Measurements from ENCODE around the gene HOXA3. TPM values are rescaled to one million over a fixed set of nuclear protein-coding genes. Genes with fewer than 3 reads are reported as not detected.

Gene HOXA3
- total RNA-seq, 1 donor from 2014 or later, result not detected

DNA sequence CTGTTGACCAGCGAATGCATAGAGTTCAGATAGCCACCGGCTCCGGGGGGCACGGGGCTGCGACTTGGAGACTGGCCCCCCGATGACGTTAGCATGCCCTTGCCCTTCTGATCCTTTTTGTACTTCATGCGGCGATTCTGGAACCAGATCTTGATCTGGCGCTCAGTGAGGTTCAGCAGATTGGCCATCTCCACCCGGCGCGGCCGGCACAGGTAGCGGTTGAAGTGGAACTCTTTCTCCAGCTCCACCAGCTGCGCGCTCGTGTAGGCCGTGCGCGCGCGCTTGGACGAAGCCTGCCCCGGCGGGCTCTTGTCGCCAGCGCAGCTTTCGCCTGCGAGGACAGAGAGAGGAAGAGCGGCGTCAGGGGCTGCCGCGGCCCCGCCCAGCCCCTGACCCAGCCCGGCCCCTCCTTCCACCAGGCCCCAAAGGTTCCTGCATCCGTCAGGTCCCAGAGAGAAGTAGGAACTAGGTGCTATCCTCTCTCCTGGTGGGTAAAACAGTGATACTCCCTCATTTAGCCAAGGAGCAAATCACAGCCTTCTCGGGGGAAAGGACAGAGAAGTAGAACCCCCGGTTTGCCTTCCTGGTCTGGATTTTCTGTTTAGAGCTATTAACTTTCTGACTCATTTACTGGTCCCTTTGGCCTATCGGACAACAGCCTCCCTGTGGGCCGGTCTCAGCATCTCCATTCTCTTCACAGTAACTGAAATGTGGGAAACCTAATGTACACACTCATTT lies 43.8 kb downstream of the HOXA3 start:
- Mint-ChIP-seq H3K9me3 (no peaks in the 10 kb centered on the region), H3K27me3 (peaks cover 18% of the 10 kb centered on the region), H3K4me1 (no peaks in the 10 kb centered on the region), H3K36me3 (ENCODE audit: low read depth) (no peaks in the 10 kb centered on the region), H3K27ac (no peak overlapping the region), H3K4me3 (no peak overlapping the region)
- CTCF ChIA-PET, result no interaction called here
- ATAC-seq (ENCODE audit: low read depth) (no peak), DNase-seq (no peak)
- POLR2A ChIA-PET, result no interaction called here
- intact Hi-C loops (cut with micrococcal nuclease), result no loop called here
- TF ChIP-seq, protein P1, sequence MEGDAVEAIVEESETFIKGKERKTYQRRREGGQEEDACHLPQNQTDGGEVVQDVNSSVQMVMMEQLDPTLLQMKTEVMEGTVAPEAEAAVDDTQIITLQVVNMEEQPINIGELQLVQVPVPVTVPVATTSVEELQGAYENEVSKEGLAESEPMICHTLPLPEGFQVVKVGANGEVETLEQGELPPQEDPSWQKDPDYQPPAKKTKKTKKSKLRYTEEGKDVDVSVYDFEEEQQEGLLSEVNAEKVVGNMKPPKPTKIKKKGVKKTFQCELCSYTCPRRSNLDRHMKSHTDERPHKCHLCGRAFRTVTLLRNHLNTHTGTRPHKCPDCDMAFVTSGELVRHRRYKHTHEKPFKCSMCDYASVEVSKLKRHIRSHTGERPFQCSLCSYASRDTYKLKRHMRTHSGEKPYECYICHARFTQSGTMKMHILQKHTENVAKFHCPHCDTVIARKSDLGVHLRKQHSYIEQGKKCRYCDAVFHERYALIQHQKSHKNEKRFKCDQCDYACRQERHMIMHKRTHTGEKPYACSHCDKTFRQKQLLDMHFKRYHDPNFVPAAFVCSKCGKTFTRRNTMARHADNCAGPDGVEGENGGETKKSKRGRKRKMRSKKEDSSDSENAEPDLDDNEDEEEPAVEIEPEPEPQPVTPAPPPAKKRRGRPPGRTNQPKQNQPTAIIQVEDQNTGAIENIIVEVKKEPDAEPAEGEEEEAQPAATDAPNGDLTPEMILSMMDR (IDR thresholded peaks at IDR 0.05), result no peak

DNA sequence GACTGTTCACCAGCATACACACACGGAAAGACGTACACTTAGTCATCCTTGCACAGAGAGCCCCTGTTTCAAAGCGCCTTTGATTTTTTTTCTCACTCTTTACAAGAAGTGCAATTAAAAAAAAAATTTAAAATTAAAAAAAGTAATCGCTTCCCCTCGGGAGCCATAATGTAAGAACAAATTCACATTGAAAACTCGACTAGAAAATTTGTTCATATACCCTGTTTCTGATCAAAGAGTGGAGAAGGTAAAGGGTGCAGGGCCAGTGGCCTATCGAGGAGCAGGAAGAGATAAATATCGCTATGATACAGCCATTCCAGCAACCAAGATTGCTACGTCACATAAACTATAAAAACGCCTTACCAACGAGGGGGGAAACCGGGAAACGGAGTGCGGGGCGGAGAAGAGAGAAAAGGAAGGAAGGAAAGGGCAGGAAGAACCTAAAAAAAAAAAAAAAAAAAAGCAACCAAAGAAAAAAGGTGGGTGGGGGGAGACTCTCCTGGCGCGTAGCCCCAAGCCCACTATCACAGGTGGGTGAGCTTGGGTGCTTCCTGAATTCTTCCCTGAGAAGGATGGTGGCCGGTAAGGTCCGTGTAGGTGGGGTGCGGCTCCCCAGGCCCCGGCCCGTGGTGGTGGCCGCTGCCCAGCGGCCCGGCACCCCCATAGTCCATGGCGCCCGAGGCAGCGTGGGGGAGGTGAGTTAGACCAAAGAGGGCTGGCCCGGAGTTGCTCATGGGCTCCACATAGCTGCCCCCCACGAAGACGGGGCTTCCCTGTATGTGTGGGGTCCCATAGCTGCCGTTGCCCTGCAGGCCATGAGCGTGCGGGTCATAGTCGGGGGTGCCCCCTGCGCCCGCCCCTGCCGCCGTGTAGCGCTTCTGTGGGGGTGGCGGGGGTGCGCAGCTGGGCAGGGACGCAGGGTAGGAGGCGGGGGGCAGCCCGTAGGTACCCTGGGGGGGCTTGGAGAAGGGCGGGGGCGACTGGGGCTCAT lies 44.7 kb downstream of the HOXA3 start:
- Mint-ChIP-seq H3K4me1 (peaks cover 4% of the 10 kb centered on the region), H3K27ac (no peak overlapping the region), H3K36me3 (ENCODE audit: low read depth) (no peaks in the 10 kb centered on the region), H3K9me3 (no peaks in the 10 kb centered on the region), H3K27me3 (peaks cover 27% of the 10 kb centered on the region), H3K4me3 (no peak overlapping the region)
- CTCF ChIA-PET, result no interaction called here
- no peak for ATAC-seq (ENCODE audit: low read depth)
- intact Hi-C loops (cut with micrococcal nuclease), result no loop called here
- DNase-seq, result no peak
- TF ChIP-seq, protein P1 (IDR thresholded peaks at IDR 0.05), result no peak
- POLR2A ChIA-PET, result no interaction called here

DNA sequence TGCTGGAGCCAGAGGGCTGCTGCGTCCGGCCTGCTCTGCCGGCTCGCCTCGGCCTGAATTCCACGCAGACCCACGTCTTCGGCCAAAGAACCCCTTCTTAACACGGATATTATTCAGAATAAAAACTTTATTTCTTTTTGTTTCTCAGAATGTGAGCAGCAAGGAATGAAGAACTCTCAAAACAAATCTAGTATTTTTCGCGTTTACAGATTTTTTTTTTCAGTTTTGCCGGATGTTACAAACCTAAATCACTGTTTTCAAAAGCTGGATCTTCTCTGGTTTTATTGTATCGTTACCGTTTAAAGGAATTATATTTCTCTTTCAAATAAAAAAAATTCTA lies 45.5 kb downstream of the HOXA3 start:
- Mint-ChIP-seq H3K4me1 (peaks cover 10% of the 10 kb centered on the region), H3K36me3 (ENCODE audit: low read depth) (no peaks in the 10 kb centered on the region), H3K4me3 (no peak overlapping the region), H3K27ac (no peak overlapping the region), H3K27me3 (peaks cover 33% of the 10 kb centered on the region), H3K9me3 (no peaks in the 10 kb centered on the region)
- DNase-seq, result no peak
- intact Hi-C loops (cut with micrococcal nuclease), result no loop called here
- ChIA-PET POLR2A (no interaction called here), CTCF (no interaction called here)
- no peak for ATAC-seq (ENCODE audit: low read depth)
- TF ChIP-seq, protein P1 (IDR thresholded peaks at IDR 0.05), result no peak

DNA sequence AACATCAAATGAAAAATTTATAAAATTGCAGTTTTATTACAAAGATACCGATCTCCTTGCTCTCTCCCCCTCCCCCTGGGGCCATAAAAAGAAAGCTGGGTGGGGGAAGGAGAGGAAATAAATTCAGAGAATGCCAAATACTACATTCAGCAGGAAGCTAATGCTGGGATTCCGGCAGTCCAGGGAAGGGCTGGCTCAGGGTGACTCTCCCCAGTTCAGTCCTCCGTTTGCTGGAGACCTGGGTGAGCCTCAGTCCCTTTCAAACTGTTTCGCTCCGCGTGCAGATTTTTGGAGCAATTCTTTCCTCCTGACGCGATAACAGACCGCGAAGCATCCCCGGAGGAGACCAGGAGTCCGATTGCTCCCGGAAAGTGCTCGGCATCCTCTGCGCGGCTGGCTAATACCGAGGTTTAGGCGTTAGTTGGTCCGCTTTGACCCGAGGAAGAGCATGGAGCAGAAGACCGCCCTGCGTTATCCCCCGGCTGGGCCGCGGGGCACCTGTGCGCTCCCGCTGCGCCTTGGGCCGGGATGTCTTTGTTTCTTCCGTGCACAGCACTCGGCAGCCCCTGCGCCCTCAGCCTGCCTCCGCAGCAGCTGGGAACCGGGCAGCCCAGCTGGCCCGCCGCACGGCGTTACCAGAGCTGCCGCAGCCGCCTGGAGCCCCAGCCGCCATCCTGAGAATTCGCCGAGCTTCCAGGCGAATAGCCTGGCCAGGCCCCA lies 46.0 kb downstream of the HOXA3 start:
- POLR2A ChIA-PET, result no interaction called here
- CTCF ChIA-PET, result interaction anchor here (0.8 kb wide), 1 partner anchor 55 kb away, joined by 3 read pairs; no protein-coding TSS in a partner anchor
- intact Hi-C loops (cut with micrococcal nuclease), result no loop called here
- Mint-ChIP-seq H3K4me1 (peaks cover 14% of the 10 kb centered on the region), H3K27me3 (peaks cover 38% of the 10 kb centered on the region), H3K36me3 (ENCODE audit: low read depth) (no peaks in the 10 kb centered on the region), H3K4me3 (no peak overlapping the region), H3K27ac (no peak overlapping the region), H3K9me3 (no peaks in the 10 kb centered on the region)
- TF ChIP-seq, protein P1 (IDR thresholded peaks at IDR 0.05), result no peak
- ATAC-seq (ENCODE audit: low read depth) (no peak), DNase-seq (no peak)
